ENCODE results near the gene ZNF302.
"Not testable (repeated sequence)": the region's sequence is repeated elsewhere in the genome, so short reads cannot be mapped to it uniquely, and the experiment has no call there.

The ZNF302 gene

GRCh38 chr19:34673590-34673989 is 3.9 kb upstream of the ZNF302 start:
- no peak for DNase-seq

GRCh38 chr19:34675250-34675649 is 2.2 kb upstream of the ZNF302 start:
- DNase-seq, result no peak

- no peak for DNase-seq
Observed at GRCh38 chr19:34675919-34676318, 1.6 kb upstream of the ZNF302 start.

- DNase-seq, result peak; percentile 74 to 91
Observed at GRCh38 chr19:34676697-34677385, 637 bp upstream of the ZNF302 start, which contains the start of gene SCGB2B2. SCGB2B2 (minus strand) TSS chr19:34677159; CDS start chr19:34594563, 82,596 bp downstream.

- no peak for DNase-seq
Observed at GRCh38 chr19:34678085-34678412, 571 bp downstream of the ZNF302 start.

- no peak for DNase-seq
Observed at GRCh38 chr19:34678421-34678820, 943 bp downstream of the ZNF302 start.

GRCh38 chr19:34681478-34681877 is 4.0 kb downstream of the ZNF302 start:
- DNase-seq, result no peak

GRCh38 chr19:34685266-34685665 is 7.8 kb downstream of the ZNF302 start:
- DNase-seq, result not testable (repeated sequence)

GRCh38 chr19:34686455-34686854 is 9.0 kb downstream of the ZNF302 start:
- no peak for DNase-seq

GRCh38 chr19:34687348-34687747 is 9.9 kb downstream of the ZNF302 start:
- DNase-seq, result no peak

GRCh38 chr19:34688592-34688991 is 11.1 kb downstream of the ZNF302 start:
- no peak for DNase-seq

- DNase-seq, result no peak
Observed at GRCh38 chr19:34690372-34690771, 12.9 kb downstream of the ZNF302 start.

- DNase-seq, result peak in 1 of 2 experiments; percentile 63
Observed at GRCh38 chr19:34692549-34692948, 15.1 kb downstream of the ZNF302 start.

- no peak for DNase-seq
Observed at GRCh38 chr19:34707661-34708060, 30.2 kb downstream of the ZNF302 start.

GRCh38 chr19:34711890-34712289 is 34.4 kb downstream of the ZNF302 start:
- DNase-seq, result no peak

- DNase-seq, result peak in 1 of 2 experiments; percentile 54
Observed at GRCh38 chr19:34712395-34713261, 35.1 kb downstream of the ZNF302 start.

GRCh38 chr19:34713262-34713637 is 35.8 kb downstream of the ZNF302 start:
- DNase-seq, result no peak

GRCh38 chr19:34715357-34715756 is 37.9 kb downstream of the ZNF302 start:
- no peak for DNase-seq

GRCh38 chr19:34722353-34722752 is 44.9 kb downstream of the ZNF302 start:
- no peak for DNase-seq

- no peak for DNase-seq
Observed at GRCh38 chr19:34725400-34725799, 47.9 kb downstream of the ZNF302 start.

- no peak for DNase-seq
Observed at GRCh38 chr19:34731019-34731829, 53.7 kb downstream of the ZNF302 start.

GRCh38 chr19:34731964-34732363 is 54.5 kb downstream of the ZNF302 start:
- DNase-seq, result no peak

- DNase-seq, result no peak
Observed at GRCh38 chr19:34732612-34733211, 55.2 kb downstream of the ZNF302 start.

Measured in SW 1271 (cell line).